ENCODE measurements around the gene GNPAT. TPM values are rescaled to one million over a fixed set of nuclear protein-coding genes. Genes with fewer than 3 reads are reported as not detected.

Gene GNPAT
- total and polyA plus RNA-seq, 4 donors: 14.7 to 32.0 (median 22.7) TPM

DNA sequence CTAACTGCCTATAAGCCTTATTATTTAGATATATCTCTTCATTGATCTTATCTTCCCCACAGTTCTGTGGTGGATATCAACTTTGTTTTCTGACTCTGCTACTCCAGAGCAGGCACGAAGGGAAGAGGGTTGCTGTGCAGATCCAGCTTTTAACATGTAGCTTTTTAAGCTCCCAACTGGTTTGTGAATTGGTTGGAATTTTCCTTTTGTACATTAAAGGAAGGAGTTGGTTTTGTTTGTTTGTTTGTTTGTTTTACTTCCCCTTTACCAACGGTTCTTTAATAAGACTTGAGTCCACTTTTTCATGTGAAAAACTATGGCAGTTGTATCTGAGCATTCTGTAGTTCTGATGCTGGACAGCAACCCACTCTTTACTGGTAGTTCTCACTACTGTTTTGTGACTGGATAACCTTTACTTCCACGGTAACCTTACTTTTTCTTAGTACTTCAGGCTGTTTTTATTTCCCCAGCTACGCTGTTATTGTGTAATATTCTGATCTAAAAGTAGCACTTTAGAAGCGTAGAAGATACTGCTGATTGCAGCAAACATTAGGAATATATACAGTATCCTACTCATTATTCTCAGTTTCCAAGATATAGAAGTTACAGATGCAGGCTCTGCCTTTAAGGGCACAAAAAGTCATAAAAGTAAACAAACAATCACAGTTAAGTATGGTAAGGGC is 1.6 kb downstream of the GNPAT start:
- DNase-seq (ENCODE audit: low spot score): no peak
- WGBS: 17% methylated on average over 5 of the region's 5 CpGs

DNA sequence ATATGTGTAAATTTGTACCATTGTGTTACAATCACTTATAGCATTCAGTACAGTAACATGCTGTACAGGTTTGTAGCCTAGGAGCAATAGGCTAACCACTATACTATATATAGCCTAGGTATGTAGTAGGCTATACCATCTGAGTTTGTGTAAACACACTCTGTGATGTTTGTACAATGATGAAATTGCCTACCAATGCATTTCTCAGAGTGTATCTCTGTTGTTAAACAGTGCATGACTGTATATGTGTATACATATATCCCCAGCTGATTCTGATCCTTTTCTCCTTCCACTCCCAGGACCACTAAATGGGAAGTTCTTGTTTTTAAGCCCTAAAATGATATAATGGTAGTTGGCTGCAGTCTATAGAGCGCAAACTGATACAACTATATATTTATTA is 7.8 kb downstream of the GNPAT start:
- Histone ChIP-seq H3K4me1 (ENCODE audit: control insufficient read depth in 4 of 4, insufficient read depth in 4 of 4, low read length in 3 of 4) (peaks cover 0 to 3% (median 1%) of the 10 kb centered on the region in 4 donors), H3K4me3 (ENCODE audit: low read depth in 1 of 3, low read length in 3 of 3) (no peak overlapping the region)
- 100% methylated on average over 1 of the region's 1 CpG for WGBS

More for the DNA sequence above, 1.6 kb downstream of the GNPAT start:
- peak overlapping the region in 2 of 3 donors; percentile 57 to 84 for H3K4me3 ChIP-seq (ENCODE audit: low read depth in 1 of 3, low read length in 3 of 3)
- no peaks in the 10 kb centered on the region for H3K9me3 ChIP-seq (ENCODE audit: control insufficient read depth in 4 of 4, low read length in 3 of 4)
- H3K27me3 ChIP-seq (ENCODE audit: control insufficient read depth in 4 of 4, insufficient read depth in 4 of 4, low read length in 3 of 4): no peaks in the 10 kb centered on the region
- TF ChIP-seq, protein P1, sequence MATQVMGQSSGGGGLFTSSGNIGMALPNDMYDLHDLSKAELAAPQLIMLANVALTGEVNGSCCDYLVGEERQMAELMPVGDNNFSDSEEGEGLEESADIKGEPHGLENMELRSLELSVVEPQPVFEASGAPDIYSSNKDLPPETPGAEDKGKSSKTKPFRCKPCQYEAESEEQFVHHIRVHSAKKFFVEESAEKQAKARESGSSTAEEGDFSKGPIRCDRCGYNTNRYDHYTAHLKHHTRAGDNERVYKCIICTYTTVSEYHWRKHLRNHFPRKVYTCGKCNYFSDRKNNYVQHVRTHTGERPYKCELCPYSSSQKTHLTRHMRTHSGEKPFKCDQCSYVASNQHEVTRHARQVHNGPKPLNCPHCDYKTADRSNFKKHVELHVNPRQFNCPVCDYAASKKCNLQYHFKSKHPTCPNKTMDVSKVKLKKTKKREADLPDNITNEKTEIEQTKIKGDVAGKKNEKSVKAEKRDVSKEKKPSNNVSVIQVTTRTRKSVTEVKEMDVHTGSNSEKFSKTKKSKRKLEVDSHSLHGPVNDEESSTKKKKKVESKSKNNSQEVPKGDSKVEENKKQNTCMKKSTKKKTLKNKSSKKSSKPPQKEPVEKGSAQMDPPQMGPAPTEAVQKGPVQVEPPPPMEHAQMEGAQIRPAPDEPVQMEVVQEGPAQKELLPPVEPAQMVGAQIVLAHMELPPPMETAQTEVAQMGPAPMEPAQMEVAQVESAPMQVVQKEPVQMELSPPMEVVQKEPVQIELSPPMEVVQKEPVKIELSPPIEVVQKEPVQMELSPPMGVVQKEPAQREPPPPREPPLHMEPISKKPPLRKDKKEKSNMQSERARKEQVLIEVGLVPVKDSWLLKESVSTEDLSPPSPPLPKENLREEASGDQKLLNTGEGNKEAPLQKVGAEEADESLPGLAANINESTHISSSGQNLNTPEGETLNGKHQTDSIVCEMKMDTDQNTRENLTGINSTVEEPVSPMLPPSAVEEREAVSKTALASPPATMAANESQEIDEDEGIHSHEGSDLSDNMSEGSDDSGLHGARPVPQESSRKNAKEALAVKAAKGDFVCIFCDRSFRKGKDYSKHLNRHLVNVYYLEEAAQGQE (IDR thresholded peaks at IDR 0.05): peak; percentile 97
- TF ChIP-seq JUND (IDR thresholded peaks at IDR 0.05): no peak
- H3K36me3 ChIP-seq (ENCODE audit: control insufficient read depth in 4 of 4, insufficient read depth in 3 of 4, low read depth in 1 of 4, low read length in 3 of 4): peaks cover 0 to 14% (median 2%) of the 10 kb centered on the region in 4 donors
- H3K9ac ChIP-seq (ENCODE audit: low read depth in 1 of 2, low read length in 2 of 2): no peak overlapping the region
- peaks cover 1 to 47% (median 41%) of the 10 kb centered on the region in 4 donors for H3K4me1 ChIP-seq (ENCODE audit: control insufficient read depth in 4 of 4, insufficient read depth in 4 of 4, low read length in 3 of 4)
- no peak overlapping the region for H3K27ac ChIP-seq (ENCODE audit: low read depth in 1 of 2, low read length in 2 of 2)

More for the DNA sequence above, 7.8 kb downstream of the GNPAT start:
- Histone ChIP-seq H3K9me3 (ENCODE audit: control insufficient read depth in 4 of 4, low read length in 3 of 4) (no peaks in the 10 kb centered on the region), H3K9ac (ENCODE audit: low read depth in 1 of 2, low read length in 2 of 2) (no peak overlapping the region), H3K27ac (ENCODE audit: low read depth in 1 of 2, low read length in 2 of 2) (no peak overlapping the region), H3K36me3 (ENCODE audit: control insufficient read depth in 4 of 4, insufficient read depth in 3 of 4, low read depth in 1 of 4, low read length in 3 of 4) (peaks cover 2 to 29% (median 19%) of the 10 kb centered on the region in 4 donors), H3K27me3 (ENCODE audit: control insufficient read depth in 4 of 4, insufficient read depth in 4 of 4, low read length in 3 of 4) (no peaks in the 10 kb centered on the region)
- TF ChIP-seq JUND (IDR thresholded peaks at IDR 0.05): no peak
- TF ChIP-seq TAF1 (conservative IDR thresholded peaks at IDR 0.05): no peak
- TF ChIP-seq SP1 (IDR thresholded peaks at IDR 0.05): no peak
- TF ChIP-seq HNF4A (conservative IDR thresholded peaks at IDR 0.05): no peak
- TF ChIP-seq RXRA (IDR thresholded peaks at IDR 0.05): no peak
- TF ChIP-seq, protein P2, sequence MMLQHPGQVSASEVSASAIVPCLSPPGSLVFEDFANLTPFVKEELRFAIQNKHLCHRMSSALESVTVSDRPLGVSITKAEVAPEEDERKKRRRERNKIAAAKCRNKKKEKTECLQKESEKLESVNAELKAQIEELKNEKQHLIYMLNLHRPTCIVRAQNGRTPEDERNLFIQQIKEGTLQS (IDR thresholded peaks at IDR 0.05): no peak
- TF ChIP-seq, protein P1 (IDR thresholded peaks at IDR 0.05): no peak
- TF ChIP-seq YY1 (IDR thresholded peaks at IDR 0.05): no peak
- TF ChIP-seq EGR1 (IDR thresholded peaks at IDR 0.05; ENCODE audit: low read depth in 2 of 2): no peak
- DNase-seq (ENCODE audit: low spot score): no peak
